PC-3 (cell line): ENCODE data around the gene CCL22. TPM values are rescaled to one million over a fixed set of nuclear protein-coding genes. Genes with fewer than 3 reads are reported as not detected.
"Not testable (repeated sequence)": the region's sequence is repeated elsewhere in the genome, so short reads cannot be mapped to it uniquely, and the experiment has no call there.

Experiments used
- ATAC-seq: fragments of 200-7000 bp; cut with Tn5 transposase; 2 replicates; pipeline ENCODE4 v1.9.1; 2020; ENCODE audit warnings: mild to moderate bottlenecking, moderate library complexity
- BruUV-seq: library from RNA; stranded (reverse); fragments of 400-500 nt; replicated peaks from 2 replicates; lab custom pipeline; 2021; lab: Mats Ljungman, UMichigan
- CTCF ChIA-PET: fragments of 300-600 bp; sonication (Branson Sonifier 250); formaldehyde crosslinking; loops from one replicate; lab custom pipeline; 2022; ENCODE audit warnings: antibody characterized with exemption; lab: Charles Lee
- POLR2A ChIA-PET: fragments of 300-600 bp; sonication (Branson Sonifier 250); formaldehyde crosslinking; loops from one replicate; lab custom pipeline; 2022; ENCODE audit warnings: antibody characterized with exemption; ENCODE audit not compliant: unreplicated experiment; lab: Charles Lee
- DNase-seq: peaks from one replicate; pipeline ENCODE4 v3.0.0-alpha.2; 2015
- H2AFZ ChIP-seq: fragments of 300-600 bp; sonication (generic); 2 replicates; pipeline ENCODE4 v1.6.0; 2016; ENCODE audit warnings: antibody characterized with exemption, low read length
- H3F3A ChIP-seq: fragments of 300-600 bp; sonication (generic); one replicate; pipeline ENCODE4 v1.6.0; 2017; ENCODE audit warnings: antibody characterized with exemption, low read length, control low read depth, mild to moderate bottlenecking; ENCODE audit not compliant: unreplicated experiment
- H3K27ac ChIP-seq: fragments of 300-600 bp; sonication (generic); 2 replicates; pipeline ENCODE4 v1.5.1; 2016; ENCODE audit warnings: mild to moderate bottlenecking, low read length
- H3K27me3 ChIP-seq: fragments of 300-600 bp; sonication (generic); 2 replicates; pipeline ENCODE4 v1.6.1; 2016; ENCODE audit warnings: low read length, mixed read lengths
- H3K36me3 ChIP-seq: fragments of 300-600 bp; sonication (generic); 2 replicates; pipeline ENCODE4 v1.6.1; 2016; ENCODE audit warnings: low read depth, mixed run types, low read length, mixed read lengths
- H3K4me1 ChIP-seq: fragments of 300-600 bp; sonication (generic); 2 replicates; pipeline ENCODE4 v1.5.1; 2016; ENCODE audit warnings: low read length; ENCODE audit not compliant: insufficient read depth
- H3K4me2 ChIP-seq: fragments of 300-600 bp; sonication (generic); 2 replicates; pipeline ENCODE4 v1.6.0; 2016; ENCODE audit warnings: low read length
- H3K4me3 ChIP-seq: fragments of 300-600 bp; sonication (generic); 2 replicates; pipeline ENCODE4 v1.5.1; 2016; ENCODE audit warnings: mild to moderate bottlenecking, low read length, mixed read lengths
- H3K79me2 ChIP-seq: fragments of 300-600 bp; sonication (generic); 2 replicates; pipeline ENCODE4 v1.6.1; 2017; ENCODE audit warnings: low read length, mixed read lengths
- H3K9ac ChIP-seq: fragments of 300-600 bp; sonication (generic); 2 replicates; pipeline ENCODE4 v1.6.0; 2016; ENCODE audit warnings: mild to moderate bottlenecking, low read length
- H3K9me2 ChIP-seq: fragments of 300-600 bp; sonication (generic); replicated peaks from 2 replicates; pipeline ENCODE4 v1.6.1; 2016; ENCODE audit warnings: mixed run types, low read length, mixed read lengths
- H3K9me3 ChIP-seq: fragments of 300-600 bp; sonication (generic); 2 replicates; pipeline ENCODE4 v1.6.1; 2016; ENCODE audit warnings: low read length, mixed read lengths
- H4K20me1 ChIP-seq: fragments of 300-600 bp; sonication (generic); 2 replicates; pipeline ENCODE4 v1.6.1; 2016; ENCODE audit warnings: low read length, mixed read lengths
- EZH2 ChIP-seq: fragments of 300-600 bp; sonication (generic); IDR thresholded peaks from one replicate; pipeline ENCODE4 v1.6.1; 2017; ENCODE audit warnings: antibody characterized with exemption, mild to moderate bottlenecking, low read length; ENCODE audit not compliant: unreplicated experiment
- EZH2phosphoT487 ChIP-seq: fragments of 300-600 bp; sonication (generic); IDR thresholded peaks from 2 replicates; pipeline ENCODE4 v1.6.1; 2018; ENCODE audit warnings: mild to moderate bottlenecking, antibody characterized with exemption, low read length, borderline replicate concordance
- intact Hi-C: fragments of 100-400 bp; cut with micrococcal nuclease; formaldehyde crosslinking; loops from 2 replicates; pipeline ENCODE4 v1.9.0; 2023
- total RNA-seq: library from RNA; depleted of rRNA; stranded (reverse); fragments of >200 nt; gene quantifications from 2 replicates; pipeline ENCODE4 v1.2.3, GENCODE V29; 2014
- TF ChIP-seq, protein P1 (sequence below): fragments of 300-600 bp; sonication (generic); conservative IDR thresholded peaks from 2 replicates; pipeline ENCODE4 v1.5.1; 2017; ENCODE audit warnings: antibody characterized with exemption, low read depth, mild to moderate bottlenecking, low read length

CCL22 gene
- total RNA-seq, 1 experiment from 2014 or later, result not detected

GRCh38 chr16:57374067-57374534 is 15.5 kb downstream of the CCL22 start:
- peaks cover 20% of the 10 kb centered on the region for H3K4me1 ChIP-seq
- ATAC-seq (no peak), DNase-seq (no peak)
- intact Hi-C loops, result no loop called here
- H4K20me1 ChIP-seq, result no peaks in the 10 kb centered on the region
- H3K4me2 ChIP-seq, result no peak overlapping the region
- H3K9ac ChIP-seq, result no peak overlapping the region
- H3F3A ChIP-seq, result no peaks in the 10 kb centered on the region
- no peaks in the 10 kb centered on the region for H3K27me3 ChIP-seq
- no peak overlapping the region for H2AFZ ChIP-seq
- H3K36me3 ChIP-seq, result no peaks in the 10 kb centered on the region
- TF ChIP-seq EZH2, result no peak
- TF ChIP-seq, protein P1, sequence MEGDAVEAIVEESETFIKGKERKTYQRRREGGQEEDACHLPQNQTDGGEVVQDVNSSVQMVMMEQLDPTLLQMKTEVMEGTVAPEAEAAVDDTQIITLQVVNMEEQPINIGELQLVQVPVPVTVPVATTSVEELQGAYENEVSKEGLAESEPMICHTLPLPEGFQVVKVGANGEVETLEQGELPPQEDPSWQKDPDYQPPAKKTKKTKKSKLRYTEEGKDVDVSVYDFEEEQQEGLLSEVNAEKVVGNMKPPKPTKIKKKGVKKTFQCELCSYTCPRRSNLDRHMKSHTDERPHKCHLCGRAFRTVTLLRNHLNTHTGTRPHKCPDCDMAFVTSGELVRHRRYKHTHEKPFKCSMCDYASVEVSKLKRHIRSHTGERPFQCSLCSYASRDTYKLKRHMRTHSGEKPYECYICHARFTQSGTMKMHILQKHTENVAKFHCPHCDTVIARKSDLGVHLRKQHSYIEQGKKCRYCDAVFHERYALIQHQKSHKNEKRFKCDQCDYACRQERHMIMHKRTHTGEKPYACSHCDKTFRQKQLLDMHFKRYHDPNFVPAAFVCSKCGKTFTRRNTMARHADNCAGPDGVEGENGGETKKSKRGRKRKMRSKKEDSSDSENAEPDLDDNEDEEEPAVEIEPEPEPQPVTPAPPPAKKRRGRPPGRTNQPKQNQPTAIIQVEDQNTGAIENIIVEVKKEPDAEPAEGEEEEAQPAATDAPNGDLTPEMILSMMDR, result no peak
- POLR2A ChIA-PET, result no interaction called here
- no peaks in the 10 kb centered on the region for H3K9me2 ChIP-seq
- H3K27ac ChIP-seq, result no peak overlapping the region
- no TSS peak for BruUV-seq
- no peaks in the 10 kb centered on the region for H3K79me2 ChIP-seq
- CTCF ChIA-PET, result interaction anchor here (0.6 kb wide), 1 partner anchor 73 kb away, joined by 4 read pairs; the partner anchor contains the start of genes CIAPIN1 and COQ9
- no peaks in the 10 kb centered on the region for H3K9me3 ChIP-seq
- H3K4me3 ChIP-seq, result no peak overlapping the region

DNA sequence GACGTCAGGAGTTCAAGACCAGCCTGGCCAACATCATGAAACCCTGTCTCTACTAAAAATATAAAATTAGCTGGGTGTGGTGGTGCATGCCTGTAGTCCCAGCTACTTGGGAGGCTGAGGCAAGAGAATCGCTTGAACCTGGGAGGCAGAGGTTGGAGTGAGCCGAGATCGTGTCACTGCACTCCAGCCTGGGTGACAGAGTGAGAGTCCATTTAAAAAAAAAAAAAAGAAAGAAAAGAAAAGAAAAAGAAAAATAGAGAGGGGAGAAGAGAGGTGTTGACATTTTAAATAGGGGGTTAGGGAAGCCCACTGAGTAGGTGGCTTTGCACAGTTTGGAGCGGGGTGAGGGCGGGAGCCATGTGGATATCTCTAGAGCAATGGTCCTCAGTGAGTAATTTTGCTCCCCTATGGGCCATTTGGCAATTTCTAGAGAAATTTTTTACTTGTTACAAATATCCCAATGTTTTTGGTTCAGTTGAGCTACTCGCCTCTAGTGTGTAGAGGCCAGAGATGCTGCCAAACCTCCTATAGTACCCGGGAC is 16.4 kb downstream of the CCL22 start:
- H3K9ac ChIP-seq, H4K20me1 ChIP-seq, H3K4me3 ChIP-seq, DNase-seq, BruUV-seq, H3K4me2 ChIP-seq, H3F3A ChIP-seq, H2AFZ ChIP-seq, ATAC-seq, POLR2A ChIA-PET, H3K9me3 ChIP-seq, H3K27ac ChIP-seq, H3K79me2 ChIP-seq, H3K27me3 ChIP-seq, H3K9me2 ChIP-seq, H3K36me3 ChIP-seq: not testable (repeated sequence)
- CTCF ChIA-PET, result interaction anchor here (0.6 kb wide), 1 partner anchor 72 kb away, joined by 4 read pairs; the partner anchor contains the start of genes CIAPIN1 and COQ9
- H3K4me1 ChIP-seq, result peaks cover 20% of the 10 kb centered on the region
- intact Hi-C loops, result loop anchor here (5.0 kb wide), 1 partner anchor 73 kb away; no protein-coding TSS in a partner anchor

- DNase-seq, result no peak
- Histone ChIP-seq H3K4me2 (no peak overlapping the region), H3K9ac (peak overlapping the region; percentile 76; the same call in 1 of the 2 replicates), H4K20me1 (no peaks in the 10 kb centered on the region), H3K9me3 (no peaks in the 10 kb centered on the region), H3K27ac (peak overlapping the region; percentile 97), H3K4me1 (peaks cover 20% of the 10 kb centered on the region), H3K79me2 (no peaks in the 10 kb centered on the region), H2AFZ (no peak overlapping the region), H3K4me3 (no peak overlapping the region), H3K27me3 (no peaks in the 10 kb centered on the region), H3K36me3 (no peaks in the 10 kb centered on the region), H3K9me2 (no peaks in the 10 kb centered on the region), H3F3A (no peaks in the 10 kb centered on the region)
- ChIA-PET CTCF (no interaction called here), POLR2A (no interaction called here)
- ATAC-seq, result no peak
- BruUV-seq, result no TSS peak
- intact Hi-C loops, result loop anchor here (5.0 kb wide), 1 partner anchor 74 kb away; no protein-coding TSS in a partner anchor
- TF ChIP-seq EZH2 (no peak), EZH2phosphoT487 (no peak)
- TF ChIP-seq, protein P1, result no peak
Observed at GRCh38 chr16:57376313-57376818, 17.8 kb downstream of the CCL22 start.
